Measurements from ENCODE around the gene CREB5. TPM values are rescaled to one million over a fixed set of nuclear protein-coding genes. Genes with fewer than 3 reads are reported as not detected.

The CREB5 gene
- total RNA-seq, 1 donor from 2014 or later: 0.80 TPM

- no peaks in the 10 kb centered on the region for H3K36me3 Mint-ChIP-seq (ENCODE audit: low read depth)
- no peaks in the 10 kb centered on the region for H3K9me3 Mint-ChIP-seq
- intact Hi-C loops (cut with micrococcal nuclease): loop anchor here (1.0 kb wide), 1 partner anchor 21 kb away; no protein-coding TSS in a partner anchor
- H3K27me3 Mint-ChIP-seq: no peaks in the 10 kb centered on the region
- no peak for TF ChIP-seq CTCF (IDR thresholded peaks at IDR 0.05)
- ChIA-PET CTCF (no interaction called here), POLR2A (no interaction called here)
- DNase-seq (no peak), ATAC-seq (ENCODE audit: low read depth) (peak; percentile 49)
- H3K27ac Mint-ChIP-seq: peak overlapping the region; percentile 6
- no peak overlapping the region for H3K4me3 Mint-ChIP-seq
- peaks cover 4% of the 10 kb centered on the region for H3K4me1 Mint-ChIP-seq
These were observed 272.4 kb downstream of the CREB5 start for GRCh38 chr7:28684650-28685241.

GRCh38 chr7:28685242-28685643 lies 272.9 kb downstream of the CREB5 start:
- Mint-ChIP-seq H3K4me1 (peaks cover 4% of the 10 kb centered on the region), H3K9me3 (no peaks in the 10 kb centered on the region), H3K4me3 (no peak overlapping the region), H3K36me3 (ENCODE audit: low read depth) (no peaks in the 10 kb centered on the region), H3K27me3 (no peaks in the 10 kb centered on the region), H3K27ac (peak overlapping the region; percentile 6)
- intact Hi-C loops (cut with micrococcal nuclease): loop anchor here (1.0 kb wide), 1 partner anchor 20 kb away; no protein-coding TSS in a partner anchor
- ChIA-PET CTCF (no interaction called here), POLR2A (interaction anchor here (0.5 to 0.7 kb wide), 3 partner anchors 14 to 56 kb away, joined by 3 to 4 read pairs (median 3); no protein-coding TSS in a partner anchor)
- DNase-seq: peak; percentile 24
- peak; percentile 46 for ATAC-seq (ENCODE audit: low read depth)
- no peak for TF ChIP-seq CTCF (IDR thresholded peaks at IDR 0.05)

GRCh38 chr7:28685644-28686417 lies 273.5 kb downstream of the CREB5 start:
- Mint-ChIP-seq H3K36me3 (ENCODE audit: low read depth) (no peaks in the 10 kb centered on the region), H3K4me3 (no peak overlapping the region), H3K9me3 (no peaks in the 10 kb centered on the region), H3K27me3 (no peaks in the 10 kb centered on the region), H3K4me1 (peaks cover 4% of the 10 kb centered on the region), H3K27ac (no peak overlapping the region)
- ChIA-PET CTCF (no interaction called here), POLR2A (interaction anchor here (0.5 to 0.7 kb wide), 3 partner anchors 13 to 56 kb away, joined by 3 to 4 read pairs (median 3); no protein-coding TSS in a partner anchor)
- ATAC-seq (ENCODE audit: low read depth) (peak; percentile 57), DNase-seq (peak; percentile 25)
- TF ChIP-seq CTCF (IDR thresholded peaks at IDR 0.05): no peak
- intact Hi-C loops (cut with micrococcal nuclease): loop anchor here (1.0 kb wide), 2 partner anchors 19 to 167 kb away; no protein-coding TSS in a partner anchor

- no peaks in the 10 kb centered on the region for H3K9me3 Mint-ChIP-seq
- H3K36me3 Mint-ChIP-seq (ENCODE audit: low read depth): no peaks in the 10 kb centered on the region
- intact Hi-C loops (cut with micrococcal nuclease): loop anchor here (1.0 kb wide), 1 partner anchor 167 kb away; no protein-coding TSS in a partner anchor
- no peak overlapping the region for H3K4me3 Mint-ChIP-seq
- peaks cover 4% of the 10 kb centered on the region for H3K4me1 Mint-ChIP-seq
- no peak for TF ChIP-seq CTCF (IDR thresholded peaks at IDR 0.05)
- ATAC-seq (ENCODE audit: low read depth) (no peak), DNase-seq (no peak)
- no peaks in the 10 kb centered on the region for H3K27me3 Mint-ChIP-seq
- ChIA-PET CTCF (no interaction called here), POLR2A (no interaction called here)
- no peak overlapping the region for H3K27ac Mint-ChIP-seq
These were observed 274.1 kb downstream of the CREB5 start for GRCh38 chr7:28686418-28686800.

- Mint-ChIP-seq H3K4me1 (peaks cover 4% of the 10 kb centered on the region), H3K9me3 (no peaks in the 10 kb centered on the region), H3K36me3 (ENCODE audit: low read depth) (no peaks in the 10 kb centered on the region), H3K27me3 (no peaks in the 10 kb centered on the region), H3K27ac (no peak overlapping the region), H3K4me3 (no peak overlapping the region)
- intact Hi-C loops (cut with micrococcal nuclease): no loop called here
- no peak for TF ChIP-seq CTCF (IDR thresholded peaks at IDR 0.05)
- no peak for DNase-seq
- ATAC-seq (ENCODE audit: low read depth): no peak
- ChIA-PET POLR2A (no interaction called here), CTCF (no interaction called here)
These were observed 275.2 kb downstream of the CREB5 start for GRCh38 chr7:28687537-28687936.
